ENCODE data around the gene SCEL. TPM values are rescaled to one million over a fixed set of nuclear protein-coding genes. Genes with fewer than 3 reads are reported as not detected.

The SCEL gene
- total RNA-seq, 1 donor from 2014 or later = not detected

DNA sequence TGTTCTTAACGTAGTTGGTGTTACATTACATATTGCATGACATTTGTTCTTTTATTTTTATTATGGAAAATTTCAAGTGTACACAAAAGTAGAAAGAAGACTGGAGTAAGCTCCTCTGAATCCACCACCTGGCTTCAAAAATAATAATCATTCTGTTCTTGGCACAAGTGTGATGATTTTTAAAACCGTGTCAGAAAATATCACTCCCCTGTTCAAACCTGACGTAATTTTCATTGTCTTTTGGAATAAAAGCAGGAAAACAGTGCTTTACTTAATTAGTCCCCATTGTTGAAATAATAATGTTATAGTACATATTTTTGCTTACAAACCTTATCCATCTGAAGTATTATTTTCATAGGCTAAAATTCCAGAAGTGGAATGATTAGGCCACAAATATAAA lies 41.3 kb upstream of the SCEL start:
- Mint-ChIP-seq H3K27me3 (ENCODE audit: insufficient read depth, low read depth) (peaks cover 3% of the 10 kb centered on the region), H3K36me3 (no peaks in the 10 kb centered on the region), H3K9me3 (no peaks in the 10 kb centered on the region), H3K4me3 (no peak overlapping the region), H3K4me1 (peaks cover 2% of the 10 kb centered on the region), H3K27ac (no peak overlapping the region)
- Histone ChIP-seq H4K20me1 (ENCODE audit: low read depth) (no peaks in the 10 kb centered on the region), H3K4me3 (no peak overlapping the region), H3K27ac (no peak overlapping the region), H3K9me3 (ENCODE audit: low read depth) (no peaks in the 10 kb centered on the region), H3K4me1 (no peaks in the 10 kb centered on the region), H3K9ac (no peak overlapping the region), H2AFZ (replicated peaks) (no peak overlapping the region), H3K4me2 (no peak overlapping the region), H3K36me3 (no peaks in the 10 kb centered on the region), H3K27me3 (no peaks in the 10 kb centered on the region), H3F3A (ENCODE audit: low read depth) (no peaks in the 10 kb centered on the region), H3K79me2 (ENCODE audit: low read depth) (no peaks in the 10 kb centered on the region)
- no peak for DNase-seq (ENCODE audit: low spot score)
- TF ChIP-seq EZH2 (IDR thresholded peaks at IDR 0.05) (no peak), EZH2phosphoT487 (IDR thresholded peaks at IDR 0.05) (no peak), CTCF (IDR thresholded peaks at IDR 0.05) (no peak)

- Histone ChIP-seq H3K9me3 (ENCODE audit: low read depth) (no peaks in the 10 kb centered on the region), H3K27me3 (no peaks in the 10 kb centered on the region), H3K36me3 (no peaks in the 10 kb centered on the region), H4K20me1 (ENCODE audit: low read depth) (no peaks in the 10 kb centered on the region), H2AFZ (replicated peaks) (no peak overlapping the region), H3K4me1 (no peaks in the 10 kb centered on the region), H3K9ac (no peak overlapping the region), H3K4me3 (no peak overlapping the region), H3K27ac (no peak overlapping the region), H3K79me2 (ENCODE audit: low read depth) (no peaks in the 10 kb centered on the region), H3K4me2 (no peak overlapping the region), H3F3A (ENCODE audit: low read depth) (no peaks in the 10 kb centered on the region)
- TF ChIP-seq EZH2phosphoT487 (IDR thresholded peaks at IDR 0.05) (no peak), CTCF (IDR thresholded peaks at IDR 0.05) (no peak), EZH2 (IDR thresholded peaks at IDR 0.05) (no peak)
- Mint-ChIP-seq H3K36me3 (no peaks in the 10 kb centered on the region), H3K27ac (no peak overlapping the region), H3K4me1 (peaks cover 10% of the 10 kb centered on the region), H3K9me3 (no peaks in the 10 kb centered on the region), H3K27me3 (ENCODE audit: insufficient read depth, low read depth) (peaks cover 1% of the 10 kb centered on the region), H3K4me3 (no peak overlapping the region)
- no peak for DNase-seq (ENCODE audit: low spot score)
These were observed 38.2 kb upstream of the SCEL start for GRCh38 chr13:77497350-77497749.

- no peaks in the 10 kb centered on the region for H3K36me3 Mint-ChIP-seq
- DNase-seq (ENCODE audit: low spot score) = no peak
- H3K27me3 ChIP-seq = no peaks in the 10 kb centered on the region
- H3K4me3 Mint-ChIP-seq = no peak overlapping the region
- H4K20me1 ChIP-seq (ENCODE audit: low read depth) = no peaks in the 10 kb centered on the region
- H3K4me3 ChIP-seq = no peak overlapping the region
- peaks cover 8% of the 10 kb centered on the region for H3K4me1 Mint-ChIP-seq
- H3K27ac ChIP-seq = no peak overlapping the region
- no peaks in the 10 kb centered on the region for H3K4me1 ChIP-seq
- H3K27ac Mint-ChIP-seq = no peak overlapping the region
- no peaks in the 10 kb centered on the region for H3K36me3 ChIP-seq
- no peaks in the 10 kb centered on the region for H3K9me3 Mint-ChIP-seq
- peaks cover 2% of the 10 kb centered on the region for H3K27me3 Mint-ChIP-seq (ENCODE audit: insufficient read depth, low read depth)
- no peaks in the 10 kb centered on the region for H3F3A ChIP-seq (ENCODE audit: low read depth)
- TF ChIP-seq CTCF (IDR thresholded peaks at IDR 0.05) (no peak), EZH2 (IDR thresholded peaks at IDR 0.05) (no peak), EZH2phosphoT487 (IDR thresholded peaks at IDR 0.05) (no peak)
- H2AFZ ChIP-seq (replicated peaks) = no peak overlapping the region
- H3K9ac ChIP-seq = no peak overlapping the region
- H3K9me3 ChIP-seq (ENCODE audit: low read depth) = no peaks in the 10 kb centered on the region
- H3K4me2 ChIP-seq = no peak overlapping the region
- no peaks in the 10 kb centered on the region for H3K79me2 ChIP-seq (ENCODE audit: low read depth)
These were observed 37.7 kb upstream of the SCEL start for GRCh38 chr13:77497835-77498234.

All from neural progenitor cell (in vitro differentiated cells).